GM19023 (cell line): Measurements from ENCODE around the gene DENND5A.
A peak's percentile ranks its signal among the peaks of the same experiment; 100 is the strongest.
"Not testable (repeated sequence)": the region's sequence is repeated elsewhere in the genome, so short reads cannot be mapped to it uniquely, and the experiment has no call there.

Source experiments
- ATAC-seq: cut with Tn5 transposase; IDR thresholded peaks from one replicate; pipeline ENCODE4 v1.9.1; 2021; ENCODE audit warnings: mild to moderate bottlenecking, moderate library complexity; ENCODE audit not compliant: unreplicated experiment

The DENND5A gene

GRCh38 chr11:9266132-9266736 lies 1.1 kb upstream of the DENND5A start:
- ATAC-seq = no peak

DNA sequence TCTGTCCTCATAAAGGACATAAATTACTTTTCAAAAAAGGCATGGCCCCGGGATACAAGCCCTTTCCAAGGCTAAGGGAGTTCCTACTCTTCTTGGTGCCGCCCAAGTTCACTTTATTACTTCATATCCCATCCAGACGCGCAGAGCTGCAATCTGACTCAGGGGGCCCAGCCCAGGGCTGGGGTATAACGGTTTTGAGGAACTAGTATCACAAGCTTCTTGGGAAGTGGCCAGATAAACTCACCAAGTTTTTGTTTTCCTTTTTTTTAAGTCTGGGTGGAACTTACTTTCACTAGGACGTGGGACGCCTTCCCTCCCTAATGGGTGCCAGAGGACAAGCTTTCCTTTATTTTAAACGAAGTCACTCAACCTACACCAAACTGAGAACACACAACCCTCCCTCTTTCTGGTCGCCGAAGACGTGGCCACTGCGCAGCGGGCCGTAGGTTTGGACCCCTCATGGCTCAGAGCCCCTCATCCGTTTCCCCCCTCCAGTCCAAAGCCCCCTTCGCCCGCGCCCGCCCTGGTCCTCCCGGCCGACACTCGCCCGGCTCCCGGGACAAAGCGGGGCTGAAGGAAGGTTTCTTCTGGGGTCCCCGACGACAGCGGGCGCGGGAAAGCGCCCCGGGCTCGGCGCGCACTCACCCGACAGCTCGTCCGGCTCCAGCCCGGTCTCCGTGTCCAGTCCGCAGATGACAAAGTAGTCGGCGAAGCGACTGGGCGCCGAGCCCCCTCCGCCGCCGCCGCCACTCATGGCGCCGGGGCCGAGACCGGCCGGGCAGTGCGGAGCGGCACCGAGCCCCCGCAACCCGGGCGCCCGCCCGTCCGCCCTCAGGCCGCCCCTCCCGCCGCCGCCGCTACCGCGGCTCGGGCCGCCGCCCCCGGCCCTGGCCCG lies 587 bp downstream of the DENND5A start:
- ATAC-seq = peak; percentile 6

DNA sequence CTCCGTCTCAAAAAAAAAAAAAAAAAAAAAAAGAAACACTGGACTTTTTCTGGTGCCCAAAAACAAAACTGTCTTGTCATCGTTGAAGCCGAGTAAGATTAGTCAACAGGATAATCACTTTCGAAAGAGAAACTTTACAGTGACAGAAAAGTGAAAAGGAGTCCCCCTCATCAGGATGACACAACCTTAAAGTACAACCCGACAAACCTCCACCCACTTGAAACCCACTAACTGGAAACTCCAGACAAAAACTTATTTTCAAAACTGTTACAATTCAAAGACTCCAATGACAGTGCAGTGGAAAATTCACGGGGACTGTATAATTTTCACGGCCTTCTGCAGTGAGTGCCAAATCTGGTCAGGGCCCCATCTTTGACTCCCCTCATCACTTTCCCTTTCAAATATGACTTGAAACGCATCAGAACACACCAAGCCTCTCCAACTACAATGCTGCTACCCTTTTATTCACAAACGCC lies 1.3 kb downstream of the DENND5A start:
- peak; percentile 56 for ATAC-seq

DNA sequence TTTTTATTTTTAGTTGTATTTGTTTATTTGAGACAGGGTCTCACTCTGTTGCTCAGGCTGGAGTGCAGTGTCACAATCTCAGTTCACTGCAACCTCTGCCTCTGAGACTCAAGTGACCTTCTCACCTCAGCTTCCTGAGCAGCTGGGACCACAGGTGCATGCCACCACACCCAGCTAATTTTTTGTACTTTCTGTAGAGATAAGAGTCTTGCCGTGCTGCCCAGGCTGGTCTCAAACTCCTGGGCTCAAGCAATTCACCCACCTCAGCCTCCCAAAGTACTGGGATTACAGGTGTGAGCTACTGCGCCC lies 4.4 kb downstream of the DENND5A start:
- ATAC-seq = not testable (repeated sequence)

- no peak for ATAC-seq
Observed at GRCh38 chr11:9259981-9260837, 4.9 kb downstream of the DENND5A start.

DNA sequence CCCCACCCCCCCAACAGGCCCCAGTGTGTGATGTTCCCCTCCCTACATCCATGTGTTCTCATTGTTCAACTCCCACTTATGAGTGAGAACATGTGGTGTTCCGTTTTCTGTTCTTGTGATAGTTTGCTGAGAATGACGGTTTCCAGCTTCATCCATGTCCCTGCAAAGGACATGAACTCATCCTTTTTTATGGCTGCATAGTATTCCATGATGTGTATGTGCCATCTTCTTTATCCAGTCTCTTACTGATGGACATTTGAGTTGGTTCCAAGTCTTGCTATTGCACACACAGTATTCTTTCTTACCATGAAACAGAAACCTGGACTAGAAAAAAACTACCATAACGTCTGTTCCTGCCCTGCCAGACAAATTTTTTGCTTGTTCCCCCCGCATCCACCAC lies 6.9 kb downstream of the DENND5A start:
- not testable (repeated sequence) for ATAC-seq

DNA sequence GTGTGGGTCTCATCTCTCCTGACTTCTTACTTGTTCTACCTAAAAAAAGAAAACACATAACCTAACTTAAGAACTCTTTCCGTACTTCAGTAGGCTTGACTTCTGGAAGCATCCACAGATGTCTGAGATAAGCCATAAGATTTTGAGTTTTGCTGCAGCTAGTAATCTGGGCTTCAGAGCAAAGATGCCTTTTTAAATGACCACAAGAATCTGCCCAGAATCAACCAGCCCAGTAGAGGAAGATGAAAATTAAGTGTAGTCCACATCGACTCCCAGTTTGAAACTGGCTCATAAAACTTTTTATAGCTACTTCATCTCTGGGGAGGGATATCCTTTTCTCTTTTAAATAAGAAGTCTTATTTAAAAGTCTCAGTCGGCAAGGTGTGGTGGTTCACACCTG lies 10.7 kb downstream of the DENND5A start:
- ATAC-seq = no peak

DNA sequence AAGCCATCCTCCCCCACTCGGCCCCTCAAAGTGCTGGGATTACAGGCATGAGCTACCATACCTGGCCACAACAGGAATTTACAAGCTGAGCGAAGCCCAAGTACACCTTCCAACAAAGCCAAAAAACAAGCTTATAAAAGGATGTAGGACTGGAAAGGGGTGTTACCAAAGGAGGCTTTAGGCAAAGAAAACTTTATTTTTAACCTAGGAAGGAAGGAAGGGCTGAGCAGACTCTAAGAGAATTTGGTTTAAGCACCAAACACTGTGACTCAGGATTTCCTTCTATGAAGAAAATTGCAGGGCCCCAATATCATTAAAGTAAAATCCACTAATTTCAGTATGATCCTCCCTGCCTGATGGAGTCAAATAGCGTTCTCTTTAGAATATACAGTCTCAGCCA lies 12.1 kb downstream of the DENND5A start:
- no peak for ATAC-seq

DNA sequence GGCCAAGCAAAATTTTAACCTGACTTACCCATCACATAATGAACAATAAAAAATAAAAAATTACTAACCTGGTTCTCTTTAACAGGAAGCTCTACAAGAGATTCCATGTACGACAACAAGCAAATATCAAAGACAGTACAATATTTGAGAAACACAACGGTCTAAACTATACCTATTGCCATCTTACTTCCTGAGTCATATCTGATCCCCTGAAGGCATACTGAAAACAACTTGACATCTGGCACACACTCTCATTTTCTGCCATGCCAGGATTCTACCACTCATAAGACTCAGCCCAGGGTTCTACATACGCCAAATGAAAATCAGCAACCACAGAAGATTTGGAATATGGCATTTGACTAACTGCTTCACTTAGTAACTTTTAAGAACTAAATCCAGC lies 13.8 kb downstream of the DENND5A start:
- no peak for ATAC-seq

DNA sequence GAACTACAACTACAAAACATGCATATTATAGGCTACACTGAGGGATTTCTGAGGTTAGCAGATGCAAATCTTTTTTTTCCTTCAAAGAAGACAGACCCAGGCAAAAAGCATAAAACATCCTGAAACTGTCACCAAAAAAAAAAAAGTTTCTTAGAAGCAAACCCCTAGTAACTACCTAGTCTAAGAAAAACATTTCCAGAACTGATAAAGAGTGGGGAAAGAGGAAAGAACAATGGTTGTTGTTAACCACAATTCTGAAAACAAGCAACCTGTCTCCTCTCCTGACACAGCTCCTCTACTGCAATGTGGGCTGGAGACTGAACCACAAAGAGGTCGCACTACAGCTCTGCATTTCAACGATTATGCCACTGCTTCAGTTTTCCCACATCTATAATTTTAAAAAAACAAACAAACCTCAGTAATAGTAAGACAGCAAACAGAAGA lies 15.0 kb downstream of the DENND5A start:
- peak; percentile 63 for ATAC-seq

- ATAC-seq = no peak
Observed at GRCh38 chr11:9249252-9249651, 15.9 kb downstream of the DENND5A start.

GRCh38 chr11:9247863-9248262 lies 17.3 kb downstream of the DENND5A start:
- ATAC-seq = no peak

DNA sequence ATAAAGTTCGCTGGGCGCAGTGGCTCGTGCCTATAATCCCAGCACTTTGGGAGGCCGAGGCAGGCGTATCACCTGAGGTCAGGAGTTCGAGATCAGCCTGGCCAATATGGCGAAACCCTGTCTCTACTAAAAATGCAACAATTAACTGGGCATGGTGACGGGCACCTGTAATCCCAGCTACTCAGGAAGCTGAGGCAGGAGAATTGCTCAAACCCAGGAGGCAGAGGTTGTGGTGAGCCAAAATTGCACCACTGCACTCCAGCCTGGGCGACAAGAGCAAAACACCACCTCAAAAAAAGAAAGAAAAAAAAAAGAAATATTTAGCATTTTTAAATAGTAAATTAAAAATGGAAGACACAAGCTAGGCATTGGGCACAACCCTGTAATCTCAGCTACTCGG lies 28.9 kb downstream of the DENND5A start:
- ATAC-seq = not testable (repeated sequence)

DNA sequence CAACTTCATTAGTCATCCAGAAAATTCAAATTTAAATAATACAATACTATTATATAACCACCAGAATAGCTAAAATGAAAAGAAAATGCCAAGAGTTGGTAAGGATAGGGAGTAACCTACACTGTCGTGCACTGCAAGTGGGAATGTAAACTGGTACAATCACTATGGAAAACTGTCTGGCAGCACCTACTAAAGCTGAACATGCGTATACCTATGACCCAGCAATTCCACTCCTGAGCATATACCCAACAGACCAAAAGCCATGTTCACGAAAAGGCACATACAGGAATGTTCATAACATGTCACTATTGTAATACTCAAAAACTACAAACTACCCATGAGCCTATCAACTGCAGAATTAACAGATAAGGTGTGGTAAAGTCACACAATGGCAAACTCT lies 32.7 kb downstream of the DENND5A start:
- no peak for ATAC-seq

DNA sequence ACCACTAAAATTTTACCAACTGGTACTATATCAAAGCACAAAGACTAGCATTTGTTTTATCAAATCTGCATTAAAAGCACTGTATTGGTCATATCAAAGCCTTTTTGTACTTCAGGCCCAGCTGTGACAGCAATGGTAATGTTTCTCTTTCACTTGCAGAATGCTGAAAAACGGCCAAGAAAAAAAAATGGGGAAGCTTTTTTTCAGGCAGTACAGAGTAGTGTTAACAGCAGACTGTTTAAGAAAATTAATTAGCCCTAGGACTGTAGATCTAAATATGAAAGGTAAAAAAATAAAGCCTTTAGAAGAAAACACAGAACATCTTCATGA lies 33.3 kb downstream of the DENND5A start:
- ATAC-seq = no peak

- no peak for ATAC-seq
Observed at GRCh38 chr11:9230296-9230695, 34.9 kb downstream of the DENND5A start.

- no peak for ATAC-seq
Observed at GRCh38 chr11:9228091-9228490, 37.1 kb downstream of the DENND5A start.

GRCh38 chr11:9225748-9226298 lies 39.3 kb downstream of the DENND5A start:
- ATAC-seq = no peak

GRCh38 chr11:9222654-9223053 lies 42.5 kb downstream of the DENND5A start:
- no peak for ATAC-seq

DNA sequence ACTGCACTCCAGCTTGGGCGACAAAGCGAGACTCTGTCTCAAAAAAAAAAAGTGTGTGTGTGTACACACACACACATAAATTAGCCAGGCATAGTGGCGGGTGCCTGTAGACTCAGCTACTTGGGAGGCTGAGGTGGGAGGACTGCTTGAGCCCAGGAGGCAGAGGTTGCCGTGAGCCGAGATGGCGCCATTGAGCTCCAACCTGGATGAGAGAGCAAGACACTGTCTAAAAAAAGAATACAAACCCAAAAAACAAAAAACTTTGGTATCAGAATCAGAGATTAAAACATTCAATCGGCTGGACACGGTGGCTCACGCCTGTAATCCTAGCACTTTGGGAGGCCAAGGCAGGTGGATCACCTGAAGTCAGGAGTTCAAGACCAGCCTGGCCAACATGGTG lies 44.3 kb downstream of the DENND5A start:
- ATAC-seq = not testable (repeated sequence)

- ATAC-seq = no peak
Observed at GRCh38 chr11:9219572-9219971, 45.6 kb downstream of the DENND5A start.
